HK-2 (cell line): ENCODE data around the gene ABCF3.
A peak's percentile ranks its signal among the peaks of the same experiment; 100 is the strongest.

Experiments
- DNase-seq: peaks from one replicate; pipeline ENCODE4 v3.0.0-alpha.2; 2018; ENCODE audit not compliant: unreplicated experiment

The ABCF3 gene

GRCh38 chr3:184168363-184169120, 17.5 kb upstream of the ABCF3 start:
- DNase-seq: peak; percentile 57

- DNase-seq: no peak
These were observed 15.8 kb upstream of the ABCF3 start for GRCh38 chr3:184169896-184170875.

GRCh38 chr3:184171562-184171961, 14.4 kb upstream of the ABCF3 start:
- peak; percentile 82 for DNase-seq

DNA sequence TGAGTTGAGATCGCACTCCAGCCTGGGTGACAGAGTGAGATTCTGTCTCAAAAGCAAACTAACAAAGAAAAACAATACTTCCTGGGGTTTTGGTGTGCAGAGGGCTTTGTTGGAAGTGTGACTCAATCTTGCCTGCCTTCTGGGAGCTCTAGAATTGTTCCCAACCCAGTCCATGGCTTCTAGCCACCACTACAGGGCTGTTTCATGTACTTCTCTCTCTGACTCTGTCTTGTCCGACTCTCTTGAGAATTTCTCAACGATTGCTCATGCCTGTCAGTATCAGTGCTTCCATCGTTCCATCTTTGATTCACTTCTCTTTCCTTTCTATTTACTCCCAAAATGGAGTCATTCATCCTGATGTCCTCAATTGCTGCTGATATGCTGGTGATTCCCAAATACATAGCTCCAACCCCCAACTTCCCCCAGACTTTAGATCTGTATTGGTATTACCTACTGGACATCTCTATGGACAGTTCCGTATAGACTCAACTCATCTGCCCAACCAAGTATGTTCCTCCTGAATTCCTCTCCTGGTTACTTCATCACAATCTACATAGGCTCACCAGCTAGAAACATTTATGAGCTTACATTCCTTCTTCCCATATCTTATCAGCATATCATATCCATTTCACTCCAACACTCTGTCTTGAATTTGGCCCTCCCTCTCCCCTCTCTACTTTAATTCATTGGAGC, 13.2 kb upstream of the ABCF3 start:
- DNase-seq: no peak

DNA sequence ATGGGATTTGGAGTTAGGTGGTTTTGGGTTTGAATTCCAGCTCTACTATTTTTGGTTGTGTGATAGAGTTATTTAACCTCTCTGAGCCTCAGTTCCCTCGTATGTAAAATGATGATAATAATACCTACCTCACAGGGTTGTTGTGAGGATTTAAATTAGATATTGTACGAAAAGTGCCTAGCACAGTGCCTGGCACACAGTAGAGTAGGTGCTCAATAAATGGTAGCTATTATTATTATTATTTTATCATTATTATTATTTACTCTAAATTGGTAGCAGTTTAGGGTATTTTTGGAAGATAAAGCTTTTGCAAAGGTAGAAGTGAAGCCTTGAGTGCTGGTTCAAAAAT, 12.7 kb upstream of the ABCF3 start:
- no peak for DNase-seq

DNA sequence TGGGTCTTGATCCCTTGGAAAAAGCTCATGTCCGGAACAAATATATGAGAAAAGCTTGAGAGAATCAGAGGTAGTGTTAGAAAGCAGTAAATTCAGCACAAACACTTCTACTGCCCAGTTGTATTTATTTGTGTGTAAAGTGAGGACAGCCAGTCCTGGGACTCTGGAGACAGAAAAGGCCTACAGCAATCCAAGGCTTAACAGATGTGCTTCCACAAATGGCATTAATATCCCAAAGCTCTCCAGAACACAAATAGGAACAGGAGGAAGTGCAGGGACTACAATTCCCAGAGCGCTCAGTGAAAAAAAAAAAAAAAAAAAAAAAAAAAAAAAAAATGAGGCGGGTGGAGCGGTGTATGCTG, 11.7 kb upstream of the ABCF3 start:
- no peak for DNase-seq

DNA sequence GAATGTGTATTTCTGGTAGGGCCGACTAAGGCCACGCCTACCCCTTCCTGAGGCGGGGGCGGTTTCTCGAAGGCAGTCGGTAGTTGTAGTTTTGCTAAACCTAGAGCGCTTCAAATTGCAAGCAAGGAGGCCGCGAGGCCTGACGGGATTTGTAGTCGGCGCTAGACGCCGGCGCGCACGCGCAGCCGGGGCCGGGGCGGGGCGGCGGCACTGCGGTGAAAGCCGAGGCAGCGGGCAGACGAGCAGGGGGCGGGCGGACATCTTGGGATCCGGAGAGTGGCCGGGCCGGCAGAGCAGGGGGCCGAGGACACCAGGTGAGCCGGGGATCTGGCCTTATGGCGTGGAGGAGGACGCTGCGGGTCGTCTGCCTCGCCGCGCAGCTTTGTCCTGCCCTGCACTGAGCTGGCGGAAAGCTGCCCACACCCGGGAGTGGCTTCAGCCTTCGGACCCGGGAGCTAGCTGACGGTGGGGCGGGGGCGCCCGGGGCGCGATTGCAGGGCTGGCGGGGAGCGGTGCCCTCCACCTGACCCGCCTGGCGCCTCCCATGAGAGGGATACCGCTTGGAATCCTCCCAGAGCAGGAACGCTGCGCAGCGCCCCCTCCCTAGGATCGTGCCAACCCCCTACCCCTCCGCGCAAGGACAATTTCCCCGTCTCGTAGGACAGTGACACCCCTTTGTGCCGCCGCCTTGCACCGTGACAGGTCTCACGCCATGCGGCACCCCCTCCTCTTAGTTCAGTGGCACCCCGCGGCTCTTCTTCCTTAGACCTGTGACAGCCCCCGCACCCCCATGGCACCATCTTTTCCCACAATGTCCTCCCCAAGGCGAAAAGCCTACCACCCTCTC, 11.1 kb upstream of the ABCF3 start, which contains the start of gene AP2M1:
AP2M1 (plus strand) TSS at position 210 of the 847 bp plus-strand sequence. CDS start 2,139 bp downstream, outside the sequence.
- peak; percentile 99 for DNase-seq

- DNase-seq: no peak
These were observed 10.5 kb upstream of the ABCF3 start for GRCh38 chr3:184175506-184175905.

DNA sequence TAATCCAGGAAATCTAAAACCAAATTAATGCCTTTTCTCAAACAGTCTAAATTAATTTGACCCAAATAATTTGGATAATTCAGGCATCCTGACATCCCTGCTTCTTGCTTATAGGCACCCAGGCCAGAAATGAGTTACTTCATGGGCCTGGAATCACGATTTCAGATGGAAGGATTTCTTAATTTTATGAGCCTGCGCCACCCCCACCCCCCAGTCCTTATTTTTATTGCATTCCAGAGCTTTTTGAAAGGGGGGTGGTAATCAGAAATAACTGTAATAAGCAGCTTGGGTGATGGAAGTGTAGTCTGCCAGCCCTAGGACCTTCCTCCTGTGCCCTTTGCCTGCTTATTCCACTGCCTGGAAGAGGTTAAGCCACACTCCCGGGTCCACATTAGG, 10.0 kb upstream of the ABCF3 start:
- DNase-seq: no peak

DNA sequence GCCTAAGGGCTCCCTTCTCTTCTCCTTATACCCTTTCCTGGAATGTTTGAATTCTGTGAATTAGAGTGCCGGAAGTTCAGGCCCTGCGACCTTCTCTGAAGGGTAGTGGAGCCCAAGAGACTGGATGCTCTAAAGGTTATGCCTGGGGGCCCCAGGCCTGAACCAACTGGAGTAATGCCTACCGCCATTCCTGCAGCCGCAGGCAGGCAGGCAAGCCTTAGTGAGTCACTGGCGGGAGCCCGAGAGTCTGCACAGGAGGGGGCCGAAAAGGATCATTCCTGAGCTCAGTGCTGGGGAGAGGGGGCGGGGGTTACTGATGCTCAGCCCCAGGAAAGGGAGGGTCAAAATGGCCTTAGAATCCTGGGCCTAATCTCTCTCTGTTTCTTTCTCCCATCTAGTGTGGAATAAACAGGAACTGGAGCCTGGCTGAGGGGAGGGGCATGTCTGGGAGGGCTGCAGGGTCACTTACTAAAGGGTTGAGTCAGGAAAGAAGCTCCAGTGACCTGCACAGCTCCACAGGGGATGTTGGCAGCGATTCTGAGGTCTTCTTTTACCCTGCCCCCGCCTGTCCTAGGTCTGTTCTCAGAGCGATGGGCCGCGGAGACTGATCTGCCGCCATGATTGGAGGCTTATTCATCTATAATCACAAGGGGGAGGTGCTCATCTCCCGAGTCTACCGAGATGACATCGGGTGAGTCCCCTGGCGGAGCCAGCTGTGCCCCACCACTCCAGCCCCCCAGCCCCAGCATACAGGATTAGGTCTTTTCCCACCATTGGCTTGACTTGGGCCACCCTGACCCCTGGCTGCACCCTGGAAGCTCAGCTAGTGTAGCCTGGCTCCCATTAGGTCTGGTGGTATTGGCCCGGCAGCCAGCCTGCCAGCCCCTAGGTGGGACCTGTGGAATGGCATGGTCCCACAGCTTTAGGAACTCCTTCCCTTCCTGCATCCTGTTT, 9.3 kb upstream of the ABCF3 start:
- peak; percentile 96 for DNase-seq

DNA sequence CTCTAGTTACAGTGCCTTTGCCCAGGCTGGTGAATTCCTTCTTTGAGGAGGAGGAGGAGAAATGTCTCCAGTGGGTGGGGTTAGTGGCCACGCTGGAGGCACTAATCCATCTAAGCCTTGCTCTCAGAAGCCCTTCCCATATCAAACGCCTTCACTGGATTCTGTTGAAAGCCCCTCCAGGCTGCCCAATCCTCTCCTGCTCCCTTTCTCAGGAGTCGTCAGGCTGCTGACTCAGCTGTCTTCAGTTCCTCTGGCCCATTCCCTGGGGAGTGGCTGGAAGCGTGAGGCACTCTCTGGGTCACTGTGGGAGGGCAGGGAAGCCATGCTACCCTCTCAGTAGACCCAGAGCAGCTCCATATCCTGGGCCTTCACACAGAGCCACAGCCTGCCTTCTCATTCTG, 8.7 kb upstream of the ABCF3 start:
- DNase-seq: peak; percentile 54

GRCh38 chr3:184177767-184178306, 8.2 kb upstream of the ABCF3 start:
- DNase-seq: no peak

- no peak for DNase-seq
These were observed 7.4 kb upstream of the ABCF3 start for GRCh38 chr3:184178521-184179138.

DNA sequence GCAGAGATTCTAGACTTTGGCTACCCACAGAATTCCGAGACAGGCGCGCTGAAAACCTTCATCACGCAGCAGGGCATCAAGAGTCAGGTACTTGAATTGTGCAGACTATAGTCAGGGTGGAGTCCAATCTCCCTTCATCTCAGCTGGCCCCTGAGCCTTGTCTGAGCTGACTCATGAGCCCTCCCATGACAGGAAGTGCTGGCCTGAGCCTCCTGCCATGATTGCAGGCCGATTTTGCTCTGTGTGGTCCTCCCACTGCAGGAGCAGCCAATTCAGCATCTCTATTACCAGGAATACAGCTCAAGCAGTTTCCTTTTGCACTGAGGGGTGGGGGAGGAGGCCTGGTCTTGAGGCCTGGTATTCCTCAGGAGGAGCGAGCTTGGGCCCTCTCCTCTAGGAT, 5.8 kb upstream of the ABCF3 start:
- peak; percentile 48 for DNase-seq

GRCh38 chr3:184181596-184181995, 4.4 kb upstream of the ABCF3 start:
- DNase-seq: no peak

DNA sequence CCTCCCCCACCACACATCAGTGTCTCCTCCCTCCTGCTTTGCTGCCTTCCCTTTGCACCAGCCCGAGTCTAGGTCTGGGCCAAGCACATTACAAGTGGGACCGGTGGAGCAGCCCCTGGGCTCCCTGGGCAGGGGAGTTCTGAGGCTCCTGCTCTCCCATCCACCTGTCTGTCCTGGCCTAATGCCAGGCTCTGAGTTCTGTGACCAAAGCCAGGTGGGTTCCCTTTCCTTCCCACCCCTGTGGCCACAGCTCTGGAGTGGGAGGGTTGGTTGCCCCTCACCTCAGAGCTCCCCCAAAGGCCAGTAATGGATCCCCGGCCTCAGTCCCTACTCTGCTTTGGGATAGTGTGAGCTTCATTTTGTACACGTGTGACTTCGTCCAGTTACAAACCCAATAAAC, 2.3 kb upstream of the ABCF3 start:
- DNase-seq: no peak

DNA sequence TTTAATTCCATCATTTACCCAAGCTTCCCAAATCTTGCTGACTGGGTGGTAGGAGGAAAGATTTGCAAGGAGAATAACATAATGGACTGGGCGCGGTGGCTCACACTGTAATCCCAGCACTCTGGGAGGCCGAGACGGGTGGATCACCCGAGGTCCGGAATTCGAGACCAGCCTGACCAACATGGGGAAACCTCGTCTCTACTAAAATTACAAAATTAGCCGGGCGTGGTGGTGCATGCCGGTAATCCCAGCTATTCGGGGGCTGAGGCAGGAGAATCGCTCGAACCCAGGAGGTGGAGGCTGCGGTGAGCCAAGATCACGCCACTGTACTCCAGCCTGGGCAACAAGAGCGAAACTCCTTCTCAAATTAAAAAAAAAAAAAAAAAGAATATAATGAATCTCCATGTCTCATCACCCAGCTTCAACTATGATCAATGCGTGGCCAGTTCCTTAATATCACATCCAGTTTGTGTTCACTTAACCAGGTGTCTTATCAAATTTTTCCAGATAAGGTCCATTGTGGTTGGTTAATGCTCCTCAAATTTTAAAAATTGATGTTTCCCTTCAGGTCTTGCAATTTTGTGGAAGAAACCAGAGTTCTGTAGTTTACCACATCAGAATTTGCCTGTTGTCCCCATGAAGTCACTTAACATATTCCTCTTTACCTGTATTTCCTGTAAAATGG, 1.3 kb upstream of the ABCF3 start:
- no peak for DNase-seq

DNA sequence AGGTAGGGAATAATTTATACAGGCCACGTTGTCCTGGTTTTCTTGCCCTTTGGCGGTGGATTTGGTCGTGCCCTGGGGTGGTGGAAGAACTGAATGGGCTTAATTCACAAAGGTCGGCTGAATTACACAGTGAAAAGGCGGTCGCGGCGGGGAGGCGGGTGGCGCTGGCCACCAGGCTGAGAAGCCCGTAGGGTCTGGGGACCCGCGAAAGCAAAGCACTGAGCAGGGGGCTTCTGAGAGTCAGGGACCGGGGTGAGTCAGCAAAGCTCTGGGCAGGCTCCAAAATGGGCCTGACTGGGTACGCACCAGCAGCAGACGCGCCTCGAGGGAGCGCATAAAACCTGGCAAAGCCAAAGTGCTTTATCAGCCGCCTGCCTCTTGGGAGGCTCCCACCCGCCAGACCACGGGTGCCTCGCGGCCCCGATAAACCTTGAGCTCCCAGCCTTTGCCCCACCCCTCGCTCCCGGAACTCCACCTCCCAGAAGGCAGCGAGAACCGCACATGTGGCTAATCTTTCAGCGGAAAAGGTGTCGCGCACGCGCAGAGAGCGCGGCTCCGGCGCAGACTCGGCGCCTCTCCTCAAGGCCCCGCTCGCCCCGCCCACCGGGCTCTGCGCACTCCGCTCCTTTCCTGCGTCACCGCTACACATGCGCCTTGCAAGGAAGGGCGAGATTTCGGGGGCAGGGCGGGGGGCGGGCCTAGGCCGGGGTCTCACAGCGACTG, 377 bp upstream of the ABCF3 start:
- DNase-seq: peak; percentile 100
